NCI-H2107 (cell line): Measurements from ENCODE around the gene RIPOR2.
"Not testable (repeated sequence)": the region's sequence is repeated elsewhere in the genome, so short reads cannot be mapped to it uniquely, and the experiment has no call there.

Experiments
- DNase-seq: peaks from one replicate; lab custom pipeline; 2025; lab: John Stamatoyannopoulos, UW

RIPOR2 gene

GRCh38 chr6:24799541-24799915 is 136.2 kb downstream of the RIPOR2 start:
- no peak for DNase-seq

- DNase-seq, result no peak
These were observed 136.8 kb downstream of the RIPOR2 start, which contains the start of gene ARMH2 for GRCh38 chr6:24798740-24799540. Gene ARMH2 (minus strand): TSS chr6:24798917. CDS start chr6:24798857, 60 bp downstream.

- DNase-seq, result no peak
These were observed 138.1 kb downstream of the RIPOR2 start for GRCh38 chr6:24797596-24798216.

GRCh38 chr6:24796616-24797290 is 139.0 kb downstream of the RIPOR2 start:
- DNase-seq, result no peak

- DNase-seq, result no peak
These were observed 140.7 kb downstream of the RIPOR2 start for GRCh38 chr6:24795106-24795505.

- DNase-seq, result no peak
These were observed 147.6 kb downstream of the RIPOR2 start for GRCh38 chr6:24788031-24788665.

- no peak for DNase-seq
These were observed 155.6 kb downstream of the RIPOR2 start for GRCh38 chr6:24780206-24780605.

- DNase-seq, result no peak
These were observed 156.2 kb downstream of the RIPOR2 start for GRCh38 chr6:24779416-24780016.

GRCh38 chr6:24778878-24779277 is 156.9 kb downstream of the RIPOR2 start:
- DNase-seq, result no peak

- DNase-seq, result no peak
These were observed 157.6 kb downstream of the RIPOR2 start for GRCh38 chr6:24778121-24778520.

GRCh38 chr6:24777227-24777626 is 158.5 kb downstream of the RIPOR2 start:
- no peak for DNase-seq

- DNase-seq, result no peak
These were observed 160.2 kb downstream of the RIPOR2 start for GRCh38 chr6:24775520-24776058.

- peak; percentile 80 for DNase-seq
These were observed 160.9 kb downstream of the RIPOR2 start, which contains the start of gene GMNN for GRCh38 chr6:24774696-24775519. Gene GMNN (plus strand): TSS chr6:24774937. CDS start chr6:24777247, 2,310 bp downstream.

GRCh38 chr6:24768361-24768760 is 167.4 kb downstream of the RIPOR2 start:
- DNase-seq, result no peak

- DNase-seq, result no peak
These were observed 168.9 kb downstream of the RIPOR2 start for GRCh38 chr6:24766680-24767462.

GRCh38 chr6:24765968-24766367 is 169.8 kb downstream of the RIPOR2 start:
- not testable (repeated sequence) for DNase-seq

- DNase-seq, result not testable (repeated sequence)
These were observed 170.6 kb downstream of the RIPOR2 start for GRCh38 chr6:24764833-24765828.

GRCh38 chr6:24763578-24763977 is 172.2 kb downstream of the RIPOR2 start:
- DNase-seq, result no peak

- no peak for DNase-seq
These were observed 173.9 kb downstream of the RIPOR2 start for GRCh38 chr6:24761851-24762250.
